Colonic mucosa (tissue), 4 donors: ENCODE data around the gene TMUB1. TPM values are rescaled to one million over a fixed set of nuclear protein-coding genes. Genes with fewer than 3 reads are reported as not detected.

Experiments
- DNase-seq: peaks from one replicate; pipeline ENCODE4 v3.0.0-alpha.2; 2020
- H3K27ac ChIP-seq: fragments of 200-600 bp; one replicate; pipeline ENCODE4 v1.8.0; 2021
- H3K27me3 ChIP-seq: fragments of 200-600 bp; one replicate; pipeline ENCODE4 v1.8.0; 2021
- H3K36me3 ChIP-seq: fragments of 200-600 bp; one replicate; pipeline ENCODE4 v1.8.0; 2021
- H3K4me1 ChIP-seq: fragments of 200-600 bp; one replicate; pipeline ENCODE4 v1.8.0; 2021; ENCODE audit warnings: mild to moderate bottlenecking
- H3K4me3 ChIP-seq: fragments of 200-600 bp; one replicate; pipeline ENCODE4 v1.8.0; 2021
- H3K9ac ChIP-seq, 2 donors: one replicate each; pipeline ENCODE4 v1.7.0; 2013; ENCODE audit warnings: control low read depth in 2 of 2, low read depth in 2 of 2, low read length in 2 of 2
- H3K9me3 ChIP-seq: fragments of 200-600 bp; one replicate; pipeline ENCODE4 v1.8.0; 2021
- CTCF ChIP-seq: fragments of 200-600 bp; IDR thresholded peaks from one replicate; pipeline ENCODE4 v1.8.0; 2022; ENCODE audit warnings: antibody characterized with exemption, mild to moderate bottlenecking
- intact Hi-C: fragments of 100-400 bp; cut with DNase I; formaldehyde crosslinking; loops from one replicate; pipeline ENCODE4 v1.14.1; 2022
- total RNA-seq, 2 donors: library from RNA; stranded (reverse); fragmentation: NEBNext Ultra II Directional in 1 of 2; extraction: Animal tissue kit (Norgen Biotek cat#: 25700) in 1 of 2; gene quantifications; one replicate each; pipeline ENCODE4 v1.2.1, GENCODE V29; 2021
- donor health status: healthy.
- donor health status: DM: no; HTN: no; CAD: no.
- donor health status: DM: no; HTN: no; CAD: no.

Gene TMUB1
- total RNA-seq, 2 donors from 2014 or later: 73.4 to 103 TPM

DNA sequence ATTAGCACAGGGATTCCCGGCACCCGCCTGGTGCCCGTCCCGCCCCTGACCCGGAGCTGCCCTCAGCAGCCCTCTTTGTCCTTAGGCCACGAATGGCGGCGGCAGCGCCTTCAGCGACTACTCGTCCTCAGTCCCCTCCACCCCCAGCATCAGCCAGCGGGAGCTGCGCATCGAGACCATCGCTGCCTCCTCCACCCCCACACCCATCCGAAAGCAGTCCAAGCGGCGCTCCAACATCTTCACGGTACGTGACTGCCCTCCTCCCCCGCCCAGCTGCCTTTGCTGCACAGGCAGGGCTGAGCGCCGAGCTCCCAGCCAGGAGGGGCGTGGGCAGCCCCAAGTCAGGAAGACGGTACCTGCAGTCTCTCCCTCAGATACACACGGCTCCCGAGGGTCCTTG, 36.6 kb upstream of the TMUB1 start:
- H3K9me3 ChIP-seq: no peaks in the 10 kb centered on the region
- no peak overlapping the region for H3K9ac ChIP-seq
- no peaks in the 10 kb centered on the region for H3K27me3 ChIP-seq
- no peak overlapping the region for H3K4me3 ChIP-seq
- H3K27ac ChIP-seq: no peak overlapping the region
- DNase-seq: no peak
- H3K36me3 ChIP-seq: no peaks in the 10 kb centered on the region
- peaks cover 3% of the 10 kb centered on the region for H3K4me1 ChIP-seq
- no peak for TF ChIP-seq CTCF
- intact Hi-C loops: loop anchor here (5.0 to 10.0 kb wide), 2 partner anchors 125 to 182 kb away; partner anchors contain the start of gene SMARCD3

GRCh38 chr7:151119055-151119415, 35.7 kb upstream of the TMUB1 start:
- Histone ChIP-seq H3K4me1 (peaks cover 6% of the 10 kb centered on the region), H3K9ac (no peak overlapping the region), H3K27me3 (no peaks in the 10 kb centered on the region), H3K9me3 (no peaks in the 10 kb centered on the region), H3K27ac (no peak overlapping the region), H3K4me3 (no peak overlapping the region), H3K36me3 (no peaks in the 10 kb centered on the region)
- DNase-seq: no peak
- intact Hi-C loops: no loop called here
- TF ChIP-seq CTCF: no peak

GRCh38 chr7:151118108-151119054, 35.1 kb upstream of the TMUB1 start:
- TF ChIP-seq CTCF: no peak
- no peak for DNase-seq
- Histone ChIP-seq H3K36me3 (no peaks in the 10 kb centered on the region), H3K9me3 (no peaks in the 10 kb centered on the region), H3K4me3 (no peak overlapping the region), H3K27me3 (no peaks in the 10 kb centered on the region), H3K4me1 (peaks cover 13% of the 10 kb centered on the region), H3K9ac (no peak overlapping the region), H3K27ac (no peak overlapping the region)
- intact Hi-C loops: no loop called here

GRCh38 chr7:151117565-151117964, 34.3 kb upstream of the TMUB1 start:
- DNase-seq: no peak
- TF ChIP-seq CTCF: no peak
- intact Hi-C loops: no loop called here
- H3K36me3 ChIP-seq: no peaks in the 10 kb centered on the region
- peaks cover 15% of the 10 kb centered on the region for H3K4me1 ChIP-seq
- no peak overlapping the region for H3K9ac ChIP-seq
- no peak overlapping the region for H3K4me3 ChIP-seq
- H3K9me3 ChIP-seq: no peaks in the 10 kb centered on the region
- no peaks in the 10 kb centered on the region for H3K27me3 ChIP-seq
- no peak overlapping the region for H3K27ac ChIP-seq

GRCh38 chr7:151116603-151117440, 33.5 kb upstream of the TMUB1 start:
- intact Hi-C loops: no loop called here
- peak overlapping the region in 1 of 2 donors; percentile 12 for H3K9ac ChIP-seq
- peaks cover 15% of the 10 kb centered on the region for H3K4me1 ChIP-seq
- H3K4me3 ChIP-seq: no peak overlapping the region
- H3K9me3 ChIP-seq: no peaks in the 10 kb centered on the region
- no peak overlapping the region for H3K27ac ChIP-seq
- TF ChIP-seq CTCF: no peak
- H3K27me3 ChIP-seq: no peaks in the 10 kb centered on the region
- DNase-seq: no peak
- H3K36me3 ChIP-seq: no peaks in the 10 kb centered on the region
